Spleen (tissue), 7 donors: ENCODE measurements around the gene SPTBN1.

Source experiments
- CTCF ChIP-seq, 11 experiments: fragments of 200-600 bp in 7 of 11; fragments of 450-650 bp in 4 of 11; sonication (generic) in 4 of 11; IDR thresholded peaks in 8 of 11; conservative IDR thresholded peaks in 3 of 11; 1 replicate in 7 of 11; 2 replicates in 4 of 11; pipeline versions ENCODE4 v1.4.0 to v1.8.0; 2016 to 2021; ENCODE audit warnings: antibody characterized with exemption in 11 of 11, inconsistent platforms in 4 of 11, mild to moderate bottlenecking in 1 of 11
- POLR2A ChIP-seq, 3 donors: fragments of 450-650 bp; IDR thresholded peaks; one replicate each; pipeline ENCODE4 v1.5.1; 2017; ENCODE audit warnings: antibody characterized with exemption in 3 of 3, mild to moderate bottlenecking in 1 of 3
- donor health status: DM: no; HTN: no; CAD: no; lungs with moderate emphysema.
- donor health status: DM: no; HTN: no; CAD: no.
- donor health status: DM: no; HTN: no; CAD: no.

DNA sequence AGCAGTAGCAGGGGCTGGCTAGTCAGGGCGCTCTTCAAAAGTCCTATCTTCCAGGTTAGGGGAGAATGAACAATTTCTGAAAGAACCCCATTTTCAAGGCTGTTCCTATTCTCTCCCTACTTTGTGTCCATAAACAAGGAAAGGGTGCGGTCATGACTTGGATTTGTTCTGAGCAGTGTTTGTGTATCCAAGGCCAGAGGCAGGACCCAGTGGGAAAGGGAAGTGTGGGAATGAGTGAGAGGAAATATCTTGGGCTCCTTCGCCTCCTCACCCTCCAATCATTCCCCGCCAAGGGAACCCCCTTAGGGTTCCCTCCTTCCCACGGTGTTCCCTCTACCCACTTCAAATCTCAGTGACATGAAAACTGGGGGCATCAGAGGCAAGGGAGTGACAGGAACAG lies 25.5 kb upstream of the SPTBN1 start:
- no peak for TF ChIP-seq CTCF (IDR thresholded peaks at IDR 0.05 in 8 of 11, conservative IDR thresholded peaks at IDR 0.05 in 3 of 11)
- TF ChIP-seq POLR2A (IDR thresholded peaks at IDR 0.05): no peak
